NB4 (cell line): Measurements from ENCODE around the gene CELSR1.
"Not testable (repeated sequence)": the region's sequence is repeated elsewhere in the genome, so short reads cannot be mapped to it uniquely, and the experiment has no call there.

Source experiments
- DNase-seq: peaks from one replicate; pipeline ENCODE4 v3.0.0; 2010; ENCODE audit warnings: low read depth
- H3K4me3 ChIP-seq: one replicate; pipeline ENCODE4 v1.5.1; 2011; ENCODE audit warnings: mild to moderate bottlenecking, low read depth, low read length, moderate library complexity
- MYC ChIP-seq: IDR thresholded peaks from 2 replicates; pipeline ENCODE4 v1.6.1; 2011; ENCODE audit warnings: low read depth, low read length
- POLR2A ChIP-seq: IDR thresholded peaks from 2 replicates; pipeline ENCODE4 v1.6.1; 2011; ENCODE audit warnings: mild to moderate bottlenecking; ENCODE audit not compliant: insufficient read length; ENCODE audit errors: extremely low read depth
- TF ChIP-seq, protein P1 (sequence below): IDR thresholded peaks from one replicate; pipeline ENCODE4 v1.5.1; 2012; ENCODE audit warnings: low read depth, low read length
- TF ChIP-seq, protein P2 (sequence below): IDR thresholded peaks from 2 replicates; pipeline ENCODE4 v1.6.1; 2011; ENCODE audit warnings: low read depth, low read length

CELSR1 gene

DNA sequence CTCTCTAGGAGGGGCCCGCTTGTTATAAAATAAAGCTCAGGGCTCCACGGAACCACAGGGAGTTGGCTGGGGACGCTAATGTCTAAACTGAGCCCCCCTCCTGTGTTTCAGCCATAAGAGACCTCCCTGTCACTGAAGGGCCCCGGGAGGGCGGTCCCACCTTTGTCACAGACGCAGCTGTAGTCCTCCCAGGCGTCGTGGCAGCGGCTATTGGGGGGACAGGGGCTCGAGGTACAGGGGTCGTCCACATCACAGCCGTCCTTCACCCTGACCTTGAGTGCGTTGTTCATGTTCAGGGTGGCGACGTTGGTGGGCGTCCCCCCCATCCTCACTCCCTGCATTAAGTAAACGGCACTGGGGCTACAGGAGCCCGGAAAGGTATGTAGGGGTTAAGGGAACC, 139.9 kb downstream of the CELSR1 start:
- H3K4me3 ChIP-seq: no peak overlapping the region
- no peak for DNase-seq
- TF ChIP-seq, protein P1, sequence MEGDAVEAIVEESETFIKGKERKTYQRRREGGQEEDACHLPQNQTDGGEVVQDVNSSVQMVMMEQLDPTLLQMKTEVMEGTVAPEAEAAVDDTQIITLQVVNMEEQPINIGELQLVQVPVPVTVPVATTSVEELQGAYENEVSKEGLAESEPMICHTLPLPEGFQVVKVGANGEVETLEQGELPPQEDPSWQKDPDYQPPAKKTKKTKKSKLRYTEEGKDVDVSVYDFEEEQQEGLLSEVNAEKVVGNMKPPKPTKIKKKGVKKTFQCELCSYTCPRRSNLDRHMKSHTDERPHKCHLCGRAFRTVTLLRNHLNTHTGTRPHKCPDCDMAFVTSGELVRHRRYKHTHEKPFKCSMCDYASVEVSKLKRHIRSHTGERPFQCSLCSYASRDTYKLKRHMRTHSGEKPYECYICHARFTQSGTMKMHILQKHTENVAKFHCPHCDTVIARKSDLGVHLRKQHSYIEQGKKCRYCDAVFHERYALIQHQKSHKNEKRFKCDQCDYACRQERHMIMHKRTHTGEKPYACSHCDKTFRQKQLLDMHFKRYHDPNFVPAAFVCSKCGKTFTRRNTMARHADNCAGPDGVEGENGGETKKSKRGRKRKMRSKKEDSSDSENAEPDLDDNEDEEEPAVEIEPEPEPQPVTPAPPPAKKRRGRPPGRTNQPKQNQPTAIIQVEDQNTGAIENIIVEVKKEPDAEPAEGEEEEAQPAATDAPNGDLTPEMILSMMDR: no peak
- TF ChIP-seq POLR2A (no peak), MYC (no peak)
- TF ChIP-seq, protein P2, sequence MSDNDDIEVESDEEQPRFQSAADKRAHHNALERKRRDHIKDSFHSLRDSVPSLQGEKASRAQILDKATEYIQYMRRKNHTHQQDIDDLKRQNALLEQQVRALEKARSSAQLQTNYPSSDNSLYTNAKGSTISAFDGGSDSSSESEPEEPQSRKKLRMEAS: no peak

DNA sequence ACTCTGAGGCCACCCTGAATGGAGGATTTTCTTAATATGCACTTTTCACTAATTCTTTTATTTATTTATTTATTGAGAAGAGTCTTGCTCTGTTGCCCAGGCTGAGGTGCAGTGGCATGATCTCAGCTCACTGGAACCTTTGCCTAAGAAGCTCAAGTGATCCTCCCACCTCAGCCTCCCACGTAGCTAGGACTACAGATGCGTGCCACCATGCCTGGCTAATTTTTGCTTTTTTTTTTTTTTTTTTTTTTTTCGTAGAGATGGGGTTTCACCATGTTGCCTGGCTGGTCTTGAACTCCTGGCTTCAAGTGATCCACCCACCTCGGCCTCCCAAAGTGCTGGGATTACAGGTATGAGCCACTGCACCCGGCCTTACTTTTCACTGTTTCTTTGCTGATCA, 140.4 kb downstream of the CELSR1 start:
- H3K4me3 ChIP-seq, DNase-seq: not testable (repeated sequence)

DNA sequence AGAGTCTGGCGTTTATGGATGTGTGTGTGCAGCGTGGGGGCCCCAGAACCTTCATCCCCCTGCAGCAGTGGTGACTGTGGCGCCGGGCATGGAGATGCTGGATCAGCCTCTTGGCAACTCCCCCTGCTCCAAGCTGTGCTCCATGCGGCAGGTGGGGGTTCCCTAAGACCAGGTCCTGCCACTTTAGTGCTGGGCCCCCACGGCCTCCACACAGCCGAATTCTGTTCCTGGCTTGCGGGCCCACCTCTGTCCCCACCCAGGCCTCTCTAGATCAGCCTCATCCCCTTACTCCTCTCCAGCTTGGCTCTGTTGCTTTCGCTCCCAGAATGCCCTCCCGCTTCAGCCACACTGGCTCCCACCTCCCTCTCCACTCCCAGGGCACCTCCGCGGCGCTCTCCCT, 142.3 kb downstream of the CELSR1 start:
- TF ChIP-seq POLR2A (no peak), MYC (no peak)
- TF ChIP-seq, protein P1: no peak
- TF ChIP-seq, protein P2: no peak
- no peak overlapping the region for H3K4me3 ChIP-seq
- no peak for DNase-seq

DNA sequence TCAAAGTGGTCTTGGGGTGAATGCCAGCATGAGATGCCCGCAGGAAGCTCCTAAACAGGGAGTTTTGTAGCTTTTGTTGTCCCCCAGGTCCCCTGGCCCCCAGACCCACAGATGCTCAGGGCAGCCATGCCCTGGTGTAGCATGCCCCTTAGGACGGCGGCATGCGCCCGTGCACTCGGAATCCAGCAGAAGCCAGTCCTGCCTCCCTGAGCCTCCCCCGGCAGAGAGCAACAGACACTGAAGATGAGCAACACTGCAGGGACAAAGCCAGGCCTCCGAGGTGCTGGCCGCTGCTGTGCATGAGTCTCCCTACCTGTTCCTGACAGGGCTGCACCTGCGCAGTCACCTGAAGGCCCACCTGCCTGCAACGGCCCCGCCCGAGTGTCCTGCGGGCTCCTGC, 142.8 kb downstream of the CELSR1 start:
- TF ChIP-seq, protein P2: no peak
- no peak for TF ChIP-seq POLR2A
- no peak for TF ChIP-seq MYC
- TF ChIP-seq, protein P1: no peak
- H3K4me3 ChIP-seq: no peak overlapping the region
- no peak for DNase-seq

DNA sequence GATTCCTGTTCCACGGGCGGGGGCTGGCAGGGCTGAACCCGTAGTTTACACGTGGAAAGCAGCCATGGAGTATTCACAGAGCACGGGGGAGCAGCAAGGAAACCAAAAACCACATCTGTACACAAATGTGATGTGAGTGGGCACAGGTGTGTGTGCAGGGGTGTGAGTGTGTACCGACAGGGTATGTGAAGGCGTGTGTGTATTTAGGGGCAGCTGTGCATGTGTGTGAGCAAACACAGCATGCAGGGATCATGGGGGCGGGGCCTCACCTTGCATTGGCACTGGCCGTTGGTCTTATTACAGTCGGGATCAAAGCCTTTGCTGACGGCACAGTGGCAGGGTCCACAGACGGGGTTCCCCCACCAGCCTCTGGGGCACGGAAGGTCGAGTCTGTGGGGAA, 143.5 kb downstream of the CELSR1 start:
- no peak overlapping the region for H3K4me3 ChIP-seq
- TF ChIP-seq MYC (no peak), POLR2A (no peak)
- TF ChIP-seq, protein P1: no peak
- TF ChIP-seq, protein P2: no peak
- DNase-seq: no peak

DNA sequence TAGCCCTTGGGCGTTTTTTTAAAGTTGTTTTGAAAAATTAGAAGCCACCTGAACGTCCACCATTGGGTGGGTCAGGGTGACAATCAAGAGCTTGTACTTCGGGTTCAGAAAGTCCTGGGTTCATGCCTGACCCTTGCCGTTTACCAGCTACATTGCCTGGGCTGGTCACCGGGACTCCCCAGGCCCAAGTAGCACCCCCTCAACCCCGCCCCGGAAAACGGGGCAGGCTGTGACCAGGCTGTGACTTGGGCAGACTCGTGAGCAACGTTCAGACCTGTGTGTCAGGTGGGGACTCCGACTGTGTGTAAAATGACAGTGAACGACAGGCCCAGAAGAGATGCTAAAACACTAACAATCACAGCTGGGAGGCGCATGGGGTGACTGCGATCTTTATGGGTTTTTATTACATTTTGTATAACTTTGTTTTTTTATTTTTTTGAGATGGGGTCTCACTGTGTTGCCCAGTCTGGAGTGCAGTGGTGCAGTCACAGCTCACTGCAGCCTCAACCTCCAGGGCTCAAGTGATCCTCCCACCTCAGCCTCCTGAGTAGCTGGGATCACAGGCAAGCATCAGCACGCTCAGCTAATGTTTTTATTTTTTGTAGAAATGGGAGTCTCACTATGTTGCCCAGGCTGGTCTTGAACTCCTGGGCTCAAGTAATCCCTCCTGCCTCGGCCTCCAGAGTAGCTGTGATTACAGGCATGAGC, 145.1 kb downstream of the CELSR1 start:
- H3K4me3 ChIP-seq: no peak overlapping the region
- DNase-seq: no peak
- TF ChIP-seq POLR2A: no peak
- TF ChIP-seq MYC: no peak
- TF ChIP-seq, protein P1: no peak
- TF ChIP-seq, protein P2: no peak
